ENCODE measurements around the gene SERPINB2. TPM values are rescaled to one million over a fixed set of nuclear protein-coding genes. Genes with fewer than 3 reads are reported as not detected.

Gene SERPINB2
- total and polyA plus RNA-seq, 10 of the 15 experiments (the other 5 are each of a cell fraction or from before 2014, with no cell fraction given), result 9.6 to 25.3 (median 14.0) TPM

GRCh38 chr18:63949068-63949737 is 61.7 kb downstream of the SERPINB2 start, which contains the start of gene HMSD (continued):
- 0 out of 2 replicates have a peak, but pooled peaks have one; percentile 57 for TF ChIP-seq FOXM1 (IDR thresholded peaks at IDR 0.05; ENCODE audit: low read depth, low read length)
- peak; percentile 15; the same call in 1 of the 2 replicates for TF ChIP-seq MTA2 (IDR thresholded peaks at IDR 0.05; ENCODE audit: low read depth)
- no peak for TF ChIP-seq NR2F1 (conservative IDR thresholded peaks at IDR 0.05)
- no peak for TF ChIP-seq MEF2B (IDR thresholded peaks at IDR 0.05; ENCODE audit: partially characterized antibody, poor library complexity, severe bottlenecking)
- TF ChIP-seq POLR2AphosphoS5 (IDR thresholded peaks at IDR 0.05; ENCODE audit: low read length), result peak; percentile 91
- peak; percentile 85 to 88 for TF ChIP-seq IKZF2 (IDR thresholded peaks at IDR 0.05)
- TF ChIP-seq RB1 (IDR thresholded peaks at IDR 0.05; ENCODE audit: borderline replicate concordance), result peak; percentile 95; the same call in 1 of the 2 replicates
- no peak for TF ChIP-seq POLR2AphosphoS2 (IDR thresholded peaks at IDR 0.05; ENCODE audit: low read depth, low read length)
- TF ChIP-seq CBX5 (IDR thresholded peaks at IDR 0.05; ENCODE audit: low read depth), result 0 out of 2 replicates have a peak, but pooled peaks have one; percentile 35
- peak; percentile 74 for TF ChIP-seq RUNX3 (IDR thresholded peaks at IDR 0.05; ENCODE audit: low read length)
- peak; percentile 68; the same call in 1 of the 3 replicates for TF ChIP-seq POU2F2 (IDR thresholded peaks at IDR 0.05; ENCODE audit: borderline replicate concordance, low read depth, low read length)
- TF ChIP-seq ZNF592 (IDR thresholded peaks at IDR 0.05), result no peak
- 0 out of 2 replicates have a peak, but pooled peaks have one; percentile 53 for TF ChIP-seq PAX5 (IDR thresholded peaks at IDR 0.05; ENCODE audit: borderline replicate concordance, low read depth, low read length)
- no peak for TF ChIP-seq E2F8 (IDR thresholded peaks at IDR 0.05; ENCODE audit: low read depth, partially characterized antibody)

All from GM12878 (cell line).